D721Med (cell line): Measurements from ENCODE around the gene RRN3.

Experiments used
- DNase-seq: peaks from one replicate; pipeline ENCODE4 v3.0.0; 2011; ENCODE audit warnings: low spot score; ENCODE audit not compliant: insufficient read length
- FAIRE-seq: peaks from 2 replicates; lab custom pipeline; 2011; peaks lifted over from hg19 to GRCh38; lab: Jason Lieb, UNC
- TF ChIP-seq, protein P1 (sequence below): IDR thresholded peaks from 2 replicates; pipeline ENCODE4 v1.5.1; 2012; ENCODE audit warnings: mild to moderate bottlenecking, control low read depth; ENCODE audit not compliant: insufficient read depth; ENCODE audit errors: missing control alignments

RRN3 gene

DNA sequence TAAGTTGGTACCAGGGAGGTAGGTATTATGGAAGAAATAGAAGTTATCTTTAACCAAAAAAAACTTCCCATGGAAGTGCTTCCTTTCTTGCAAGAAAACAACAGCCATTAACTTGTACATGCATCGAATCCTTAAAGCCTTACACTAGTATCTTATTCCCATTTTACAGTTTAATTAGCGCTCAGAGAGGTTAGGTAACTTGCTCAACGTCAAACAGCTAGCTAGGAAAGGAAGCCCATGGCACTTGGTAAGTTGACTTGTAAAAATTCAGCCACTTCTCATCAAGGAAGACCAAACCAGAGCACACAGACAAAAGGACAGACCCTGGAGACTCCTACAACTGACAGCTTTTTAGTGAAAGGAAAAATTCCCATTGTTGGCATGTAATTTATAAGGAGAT, 34.7 kb downstream of the RRN3 start:
- TF ChIP-seq, protein P1, sequence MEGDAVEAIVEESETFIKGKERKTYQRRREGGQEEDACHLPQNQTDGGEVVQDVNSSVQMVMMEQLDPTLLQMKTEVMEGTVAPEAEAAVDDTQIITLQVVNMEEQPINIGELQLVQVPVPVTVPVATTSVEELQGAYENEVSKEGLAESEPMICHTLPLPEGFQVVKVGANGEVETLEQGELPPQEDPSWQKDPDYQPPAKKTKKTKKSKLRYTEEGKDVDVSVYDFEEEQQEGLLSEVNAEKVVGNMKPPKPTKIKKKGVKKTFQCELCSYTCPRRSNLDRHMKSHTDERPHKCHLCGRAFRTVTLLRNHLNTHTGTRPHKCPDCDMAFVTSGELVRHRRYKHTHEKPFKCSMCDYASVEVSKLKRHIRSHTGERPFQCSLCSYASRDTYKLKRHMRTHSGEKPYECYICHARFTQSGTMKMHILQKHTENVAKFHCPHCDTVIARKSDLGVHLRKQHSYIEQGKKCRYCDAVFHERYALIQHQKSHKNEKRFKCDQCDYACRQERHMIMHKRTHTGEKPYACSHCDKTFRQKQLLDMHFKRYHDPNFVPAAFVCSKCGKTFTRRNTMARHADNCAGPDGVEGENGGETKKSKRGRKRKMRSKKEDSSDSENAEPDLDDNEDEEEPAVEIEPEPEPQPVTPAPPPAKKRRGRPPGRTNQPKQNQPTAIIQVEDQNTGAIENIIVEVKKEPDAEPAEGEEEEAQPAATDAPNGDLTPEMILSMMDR, result no peak

DNA sequence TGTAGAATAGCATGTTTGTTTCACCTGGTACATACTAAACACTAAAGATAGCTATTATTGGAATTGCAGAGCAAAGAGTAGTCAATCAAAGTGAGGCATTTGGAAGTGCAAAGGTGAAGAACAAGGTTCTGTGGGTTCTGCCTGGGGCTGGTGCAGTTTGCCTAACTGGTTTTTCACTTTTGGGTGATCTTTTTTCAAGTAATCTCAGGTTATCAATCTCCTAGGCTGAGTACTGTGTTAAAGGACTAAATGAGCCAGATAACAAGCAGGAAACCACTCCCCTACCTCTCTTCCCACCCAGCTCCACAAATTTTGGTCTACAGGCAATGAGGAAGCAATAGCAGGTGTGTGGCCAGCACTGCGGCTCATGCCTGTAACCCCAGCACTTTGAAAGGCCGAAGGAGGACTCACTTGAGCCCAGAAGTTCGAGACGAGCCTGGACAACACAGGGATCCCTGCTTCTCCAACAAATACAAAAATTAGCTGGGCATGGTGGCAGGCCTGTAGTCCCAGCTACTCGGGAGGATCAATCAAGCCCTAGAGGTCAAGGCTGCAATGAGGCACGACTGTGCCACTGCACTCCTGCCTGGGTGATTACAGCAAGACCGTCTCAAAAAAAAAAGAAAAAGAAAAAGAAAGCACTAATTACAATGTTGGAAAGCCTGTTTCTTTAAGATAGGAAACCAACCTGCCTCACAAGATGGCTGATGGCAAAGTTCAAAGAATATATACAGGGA, 36.2 kb downstream of the RRN3 start:
- TF ChIP-seq, protein P1, result no peak
- FAIRE-seq (no peak), DNase-seq (no peak)

More for the DNA sequence above, 34.7 kb downstream of the RRN3 start:
- FAIRE-seq (no peak), DNase-seq (no peak)

DNA sequence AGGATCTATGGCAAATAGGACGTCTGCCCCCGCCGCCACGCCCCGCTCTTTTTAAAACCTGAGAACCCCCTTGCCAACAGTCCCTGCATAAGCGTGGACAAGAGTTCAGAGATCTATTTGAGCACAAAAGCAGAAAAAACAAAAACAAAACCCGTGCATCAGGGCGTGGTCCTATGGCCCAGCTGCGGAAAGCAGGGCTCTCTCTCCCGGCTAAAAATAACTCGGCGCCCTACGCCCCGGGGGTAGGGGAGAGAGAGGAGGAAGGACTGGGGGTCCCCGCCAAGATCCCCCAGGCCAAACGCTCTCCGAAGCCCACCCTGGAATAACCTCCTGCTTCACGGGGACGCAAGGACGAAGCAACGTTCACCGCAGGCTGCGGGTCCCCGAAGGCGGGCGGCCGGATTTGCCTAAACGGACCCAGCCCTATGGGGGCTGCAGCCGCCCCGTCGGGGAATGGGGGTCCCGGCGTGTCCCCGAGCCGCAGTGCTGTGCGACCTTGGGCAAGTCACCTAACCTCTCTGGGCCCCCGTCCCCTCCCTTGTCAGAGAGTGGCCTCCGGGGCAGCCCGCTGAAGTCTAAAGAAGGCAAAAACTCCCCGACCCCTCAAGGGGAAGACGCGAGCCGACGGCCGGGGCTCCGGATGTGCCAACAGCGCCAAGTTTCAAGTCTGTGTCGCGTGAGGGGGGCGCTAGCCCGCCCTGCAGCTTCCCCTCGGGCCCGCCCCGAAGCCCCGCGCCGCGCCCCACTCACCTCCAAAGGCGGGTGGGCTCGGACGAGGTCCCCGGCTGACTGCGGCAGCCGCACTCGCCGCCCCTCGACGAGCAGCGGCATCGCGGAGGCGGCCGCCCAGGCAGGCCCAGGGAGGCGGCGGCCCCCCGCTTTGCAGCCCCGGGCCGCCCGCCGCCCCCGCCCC, 38.7 kb downstream of the RRN3 start:
- FAIRE-seq (no peak), DNase-seq (no peak)
- TF ChIP-seq, protein P1, result peak; percentile 24

DNA sequence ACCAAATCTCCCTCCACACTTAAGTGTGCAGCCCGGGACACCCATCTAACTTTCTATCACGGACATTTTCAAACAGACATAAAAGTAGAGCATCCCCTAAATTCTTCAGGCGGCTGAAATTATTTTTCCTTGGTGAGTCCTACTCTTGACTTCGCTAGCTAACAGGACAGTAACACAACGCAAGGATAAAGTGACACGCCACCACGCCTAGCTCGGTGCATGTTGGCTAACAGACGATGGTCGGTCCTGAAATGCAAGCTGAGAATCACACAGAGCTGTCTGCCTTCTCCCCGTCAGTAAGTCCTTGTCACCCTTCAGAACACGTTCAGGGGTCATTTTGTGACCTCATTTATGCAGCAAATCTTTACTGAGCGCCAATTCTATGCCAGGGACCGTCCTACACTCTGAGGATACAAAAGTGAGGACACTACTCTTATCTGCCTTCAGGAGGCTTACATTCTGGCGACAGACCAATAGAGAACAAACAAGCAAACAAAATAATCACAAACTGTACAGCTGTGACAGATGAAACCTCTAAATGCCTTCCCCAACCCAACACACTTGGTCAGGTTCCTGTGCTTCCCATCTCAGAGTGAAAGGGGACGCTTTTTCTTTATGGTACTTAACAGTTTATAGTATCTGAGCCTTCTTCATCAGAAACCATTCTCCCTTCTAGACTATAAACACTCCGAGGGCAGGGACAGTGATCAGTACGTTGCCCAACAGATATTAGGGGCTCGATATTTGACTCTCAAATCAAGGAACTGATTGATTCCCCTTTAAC, 39.5 kb downstream of the RRN3 start:
- TF ChIP-seq, protein P1, result no peak
- FAIRE-seq (no peak), DNase-seq (no peak)

DNA sequence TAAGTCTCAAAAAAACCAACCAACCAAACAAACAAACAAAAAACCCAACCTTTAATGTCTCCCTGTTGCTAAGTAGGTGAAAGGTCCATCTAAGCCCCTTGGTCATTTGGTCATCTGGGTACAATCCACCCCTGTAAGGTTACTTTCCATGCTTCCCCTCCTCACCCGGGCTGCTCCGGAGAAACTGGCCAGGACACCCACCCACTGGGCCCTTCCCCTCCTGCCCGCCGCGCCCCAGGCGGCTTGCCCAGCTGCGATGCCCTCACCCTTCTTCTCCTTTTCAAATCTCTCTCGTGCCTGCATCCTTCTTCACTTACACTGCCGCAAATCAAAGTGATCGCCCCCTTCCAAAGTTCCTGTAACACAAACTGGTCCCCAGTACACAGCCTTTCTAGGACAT, 40.2 kb downstream of the RRN3 start:
- TF ChIP-seq, protein P1, result no peak
- no peak for FAIRE-seq
- DNase-seq, result no peak

DNA sequence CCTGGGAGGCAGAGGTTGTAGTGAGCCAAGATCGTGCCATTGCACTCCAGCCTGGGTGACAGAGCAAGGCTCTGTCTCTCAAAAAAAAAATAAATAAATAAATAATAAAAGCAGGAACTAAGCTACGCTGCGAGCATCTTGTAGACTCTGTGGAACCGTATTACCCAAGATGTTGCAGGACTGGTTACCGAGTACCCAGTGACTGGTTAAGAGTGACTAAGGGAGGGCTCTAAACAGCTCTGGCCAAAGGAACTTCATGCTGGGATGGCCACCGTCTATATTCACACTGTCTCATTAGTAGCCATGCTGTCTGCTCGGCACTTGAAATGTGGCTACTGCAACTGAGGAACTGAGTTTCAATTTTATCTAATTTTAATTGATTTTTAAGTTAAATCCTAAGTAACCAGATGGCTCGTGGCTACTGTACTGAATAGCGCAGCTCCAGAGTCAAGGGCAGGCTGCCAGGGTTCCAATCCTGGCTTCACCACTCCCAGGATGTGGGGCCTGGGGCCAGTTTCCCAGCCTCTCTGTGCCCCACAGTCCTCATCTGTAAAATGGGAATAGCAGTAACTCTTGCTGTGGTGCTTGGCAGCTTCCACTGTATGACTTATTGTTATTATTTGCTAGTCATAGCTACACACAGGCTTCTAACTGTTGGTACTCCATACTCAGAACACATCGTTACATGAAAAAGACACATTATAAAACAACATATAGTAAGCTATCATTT, 41.2 kb downstream of the RRN3 start:
- FAIRE-seq (no peak), DNase-seq (no peak)
- TF ChIP-seq, protein P1, result no peak
